Mesothelial cell of epicardium (in vitro differentiated cells): ENCODE data around the gene PRKACA. TPM values are rescaled to one million over a fixed set of nuclear protein-coding genes. Genes with fewer than 3 reads are reported as not detected.

Source experiments
- DNase-seq, 2 experiments: peaks; one replicate each; pipeline ENCODE4 v3.0.0; 2021; ENCODE audit warnings: low spot score in 2 of 2; ENCODE audit not compliant: unreplicated experiment in 2 of 2
- H3K27ac Mint-ChIP-seq: 2 replicates; pipeline ENCODE4 v1.8.0; 2021; ENCODE audit warnings: mixed read lengths
- H3K27me3 Mint-ChIP-seq: 2 replicates; pipeline ENCODE4 v1.8.0; 2021; ENCODE audit warnings: low read depth, mixed read lengths
- H3K36me3 Mint-ChIP-seq: 2 replicates; pipeline ENCODE4 v1.8.0; 2021; ENCODE audit warnings: mixed read lengths
- H3K4me1 Mint-ChIP-seq: 2 replicates; pipeline ENCODE4 v1.8.0; 2021; ENCODE audit warnings: mixed read lengths
- H3K4me3 Mint-ChIP-seq: 2 replicates; pipeline ENCODE4 v1.8.0; 2021; ENCODE audit warnings: mild to moderate bottlenecking, moderate library complexity, mixed read lengths
- H3K9me3 Mint-ChIP-seq: 2 replicates; pipeline ENCODE4 v1.8.0; 2021; ENCODE audit warnings: mixed read lengths
- CTCF ChIP-seq: fragments of 200-600 bp; sonication (generic); IDR thresholded peaks from one replicate; pipeline ENCODE4 v1.5.0; 2021; ENCODE audit warnings: antibody characterized with exemption; ENCODE audit not compliant: unreplicated experiment
- total RNA-seq: library from RNA; stranded (reverse); gene quantifications from 3 replicates; pipeline ENCODE4 v1.2.1, GENCODE V29; 2021

PRKACA gene
- total RNA-seq, 1 donor from 2014 or later = 80.9 TPM

- TF ChIP-seq CTCF = no peak
- DNase-seq = no peak
- H3K27ac Mint-ChIP-seq = peak overlapping the region; percentile 86
- no peaks in the 10 kb centered on the region for H3K9me3 Mint-ChIP-seq
- H3K36me3 Mint-ChIP-seq = peaks cover 20% of the 10 kb centered on the region
- peak overlapping the region; percentile 78 for H3K4me3 Mint-ChIP-seq
- peaks cover 14% of the 10 kb centered on the region for H3K4me1 Mint-ChIP-seq
- H3K27me3 Mint-ChIP-seq = no peaks in the 10 kb centered on the region
Measured at GRCh38 chr19:14089412-14089661, 28.2 kb downstream of the PRKACA start.

GRCh38 chr19:14088634-14089411 lies 28.7 kb downstream of the PRKACA start:
- Mint-ChIP-seq H3K36me3 (peaks cover 20% of the 10 kb centered on the region), H3K4me3 (peak overlapping the region; percentile 78), H3K9me3 (no peaks in the 10 kb centered on the region), H3K4me1 (peaks cover 14% of the 10 kb centered on the region), H3K27ac (peak overlapping the region; percentile 86), H3K27me3 (no peaks in the 10 kb centered on the region)
- TF ChIP-seq CTCF = no peak
- DNase-seq = no peak

GRCh38 chr19:14086098-14086497 lies 31.5 kb downstream of the PRKACA start:
- TF ChIP-seq CTCF = no peak
- Mint-ChIP-seq H3K4me1 (peaks cover 12% of the 10 kb centered on the region), H3K4me3 (no peak overlapping the region)

GRCh38 chr19:14085309-14085995 lies 32.1 kb downstream of the PRKACA start, which contains the start of gene C19orf67:
TSS of gene C19orf67 (minus strand) at chr19:14085783. CDS start at chr19:14085627, 156 bp downstream.
- H3K27ac Mint-ChIP-seq = peak within 1 kb of the TSS; percentile 35
- peaks cover 14% of the 10 kb centered on the region for H3K36me3 Mint-ChIP-seq
- no peaks in the 10 kb centered on the region for H3K9me3 Mint-ChIP-seq
- H3K27me3 Mint-ChIP-seq = no peaks in the 10 kb centered on the region
- peaks cover 13% of the 10 kb centered on the region for H3K4me1 Mint-ChIP-seq
- no peak within 1 kb of the TSS for H3K4me3 Mint-ChIP-seq
- DNase-seq = no peak
- no peak for TF ChIP-seq CTCF

More at GRCh38 chr19:14086098-14086497, 31.5 kb downstream of the PRKACA start:
- Mint-ChIP-seq H3K27me3 (no peaks in the 10 kb centered on the region), H3K36me3 (peaks cover 14% of the 10 kb centered on the region), H3K9me3 (no peaks in the 10 kb centered on the region), H3K27ac (no peak overlapping the region)
- DNase-seq = no peak

- no peak overlapping the region for H3K27ac Mint-ChIP-seq
- no peaks in the 10 kb centered on the region for H3K27me3 Mint-ChIP-seq
- no peaks in the 10 kb centered on the region for H3K9me3 Mint-ChIP-seq
- H3K4me1 Mint-ChIP-seq = peaks cover 9% of the 10 kb centered on the region
- peaks cover 3% of the 10 kb centered on the region for H3K36me3 Mint-ChIP-seq
- peak overlapping the region; percentile 95 for H3K4me3 Mint-ChIP-seq
- DNase-seq = no peak
- TF ChIP-seq CTCF = no peak
Measured at GRCh38 chr19:14082675-14082960, 34.9 kb downstream of the PRKACA start.
